Thoracic aorta (tissue), 2 donors: ENCODE results near the gene VMAC. TPM values are rescaled to one million over a fixed set of nuclear protein-coding genes. Genes with fewer than 3 reads are reported as not detected.
"Not testable (repeated sequence)": the region's sequence is repeated elsewhere in the genome, so short reads cannot be mapped to it uniquely, and the experiment has no call there.

Experiments used
- ATAC-seq: fragments of 150-250 bp; one replicate; pipeline ENCODE4 v1.8.0; 2017; ENCODE audit warnings: low read depth; ENCODE audit not compliant: insufficient number of reproducible peaks, low FRiP score
- DNase-seq: peaks from one replicate; pipeline ENCODE4 v3.0.0-alpha.2; 2020; ENCODE audit warnings: low spot score
- H3K27ac ChIP-seq, 2 donors: fragments of 200-600 bp; sonication (generic); 1 replicate in 1 of 2; 2 replicates in 1 of 2; pipeline ENCODE4 v1.5.1; 2016; ENCODE audit warnings: mild to moderate bottlenecking in 2 of 2, moderate library complexity in 2 of 2
- H3K27me3 ChIP-seq: fragments of 200-600 bp; sonication (generic); replicated peaks from 2 replicates; pipeline ENCODE4 v1.6.0; 2016; ENCODE audit warnings: mild to moderate bottlenecking; ENCODE audit not compliant: insufficient read depth
- H3K36me3 ChIP-seq: fragments of 200-600 bp; sonication (generic); one replicate; pipeline ENCODE4 v1.5.1; 2016
- H3K4me1 ChIP-seq, 2 donors: fragments of 200-600 bp; sonication (generic); 1 replicate in 1 of 2; 2 replicates in 1 of 2; pipeline versions ENCODE4 v1.5.1 to v1.6.0; 2016; ENCODE audit warnings: low read depth in 2 of 2, mild to moderate bottlenecking in 1 of 2; ENCODE audit not compliant: control insufficient read depth in 1 of 2
- H3K4me3 ChIP-seq: fragments of 200-600 bp; sonication (generic); 2 replicates; pipeline ENCODE4 v1.5.1; 2016; ENCODE audit warnings: mild to moderate bottlenecking
- H3K9me3 ChIP-seq: fragments of 200-600 bp; sonication (generic); 2 replicates; pipeline ENCODE4 v1.5.1; 2016
- CTCF ChIP-seq: fragments of 200-600 bp; sonication (generic); IDR thresholded peaks from one replicate; pipeline ENCODE4 v1.5.1; 2019; ENCODE audit warnings: antibody characterized with exemption
- total RNA-seq, 2 donors: library from RNA; depleted of rRNA; stranded (reverse); fragments of >200 nt; gene quantifications; one replicate each; pipeline versions ENCODE4 v1.1.0 to v1.2.3, GENCODE V29; 2016

VMAC gene
- total RNA-seq, 2 donors from 2014 or later = 13.3 to 13.6 TPM

- TF ChIP-seq CTCF = peak; percentile 23
- Histone ChIP-seq H3K9me3 (no peaks in the 10 kb centered on the region), H3K27ac (no peak overlapping the region), H3K4me1 (no peaks in the 10 kb centered on the region), H3K27me3 (no peaks in the 10 kb centered on the region), H3K4me3 (no peak overlapping the region), H3K36me3 (no peaks in the 10 kb centered on the region)
- no peak for ATAC-seq
- DNase-seq = no peak
These were observed 39.8 kb upstream of the VMAC start for GRCh38 chr19:5864725-5865486.

GRCh38 chr19:5865772-5866171 is 38.9 kb upstream of the VMAC start:
- TF ChIP-seq CTCF = no peak
- no peak overlapping the region for H3K4me3 ChIP-seq
- no peaks in the 10 kb centered on the region for H3K9me3 ChIP-seq
- ATAC-seq = no peak
- H3K36me3 ChIP-seq = no peaks in the 10 kb centered on the region
- DNase-seq = no peak
- no peak overlapping the region for H3K27ac ChIP-seq
- no peaks in the 10 kb centered on the region for H3K4me1 ChIP-seq
- no peaks in the 10 kb centered on the region for H3K27me3 ChIP-seq

- H3K4me3 ChIP-seq = no peak overlapping the region
- no peaks in the 10 kb centered on the region for H3K36me3 ChIP-seq
- H3K4me1 ChIP-seq = no peaks in the 10 kb centered on the region
- no peak for TF ChIP-seq CTCF
- H3K27me3 ChIP-seq = no peaks in the 10 kb centered on the region
- ATAC-seq (no peak), DNase-seq (no peak)
- H3K9me3 ChIP-seq = no peaks in the 10 kb centered on the region
- H3K27ac ChIP-seq = no peak overlapping the region
These were observed 37.2 kb upstream of the VMAC start for GRCh38 chr19:5867201-5868136.

GRCh38 chr19:5870986-5871394 is 33.7 kb upstream of the VMAC start:
- H3K27me3 ChIP-seq = no peaks in the 10 kb centered on the region
- ATAC-seq (no peak), DNase-seq (no peak)
- H3K36me3 ChIP-seq = no peaks in the 10 kb centered on the region
- H3K9me3 ChIP-seq = no peaks in the 10 kb centered on the region
- H3K4me1 ChIP-seq = no peaks in the 10 kb centered on the region
- no peak overlapping the region for H3K27ac ChIP-seq
- H3K4me3 ChIP-seq = no peak overlapping the region
- TF ChIP-seq CTCF = no peak

GRCh38 chr19:5873617-5874199 is 31.0 kb upstream of the VMAC start:
- Histone ChIP-seq H3K9me3 (no peaks in the 10 kb centered on the region), H3K27ac (no peak overlapping the region), H3K27me3 (peaks cover 2% of the 10 kb centered on the region), H3K4me3 (no peak overlapping the region), H3K4me1 (no peaks in the 10 kb centered on the region), H3K36me3 (no peaks in the 10 kb centered on the region)
- TF ChIP-seq CTCF = no peak
- ATAC-seq (no peak), DNase-seq (no peak)

- not testable (repeated sequence) for H3K27me3 ChIP-seq, ATAC-seq, DNase-seq
These were observed 30.2 kb upstream of the VMAC start for GRCh38 chr19:5874496-5874895.

More at GRCh38 chr19:5874496-5874895, 30.2 kb upstream of the VMAC start:
- H3K4me3 ChIP-seq, H3K36me3 ChIP-seq, H3K27ac ChIP-seq, H3K9me3 ChIP-seq, H3K4me1 ChIP-seq: not testable (repeated sequence)
